ENCODE measurements around the gene TRANK1. TPM values are rescaled to one million over a fixed set of nuclear protein-coding genes. Genes with fewer than 3 reads are reported as not detected.

The TRANK1 gene
- total RNA-seq, 1 donor from 2014 or later = 3.4 TPM

DNA sequence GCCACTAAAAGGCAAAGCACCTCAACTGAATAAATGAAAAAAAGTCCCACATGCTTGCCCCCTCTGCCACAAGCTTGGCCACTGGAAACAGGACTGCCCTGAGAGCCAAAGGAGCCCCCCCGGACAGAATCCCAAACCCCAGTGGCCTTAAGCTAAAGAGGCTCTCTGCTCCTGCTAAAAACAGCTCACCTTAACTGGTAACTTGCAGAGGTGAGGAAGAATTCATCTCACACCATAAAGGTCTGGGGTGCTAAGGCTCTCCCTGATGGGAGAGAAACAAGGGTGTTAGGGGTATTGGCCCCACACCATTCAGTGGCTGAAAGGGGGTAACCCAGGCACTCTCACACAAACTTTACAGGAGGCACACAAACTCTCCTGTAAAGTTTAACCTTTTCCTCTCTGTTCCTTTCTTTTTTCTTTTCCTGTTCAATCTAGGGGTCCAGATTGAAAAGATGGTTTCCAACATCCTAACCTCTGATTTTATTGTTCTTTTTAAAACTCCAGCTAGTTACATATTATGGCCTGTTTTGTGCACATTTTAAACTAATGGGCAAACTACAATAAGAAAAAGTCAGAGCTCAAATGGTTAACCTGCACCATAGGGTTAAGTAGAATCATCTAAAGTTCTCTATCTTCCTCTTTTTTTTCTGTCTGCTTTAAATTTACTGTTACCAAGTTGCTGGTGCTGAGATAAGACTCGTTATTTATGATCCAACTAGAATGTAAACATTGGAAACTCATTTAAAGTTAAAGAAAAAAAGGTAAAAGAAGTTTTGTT lies 19.9 kb downstream of the TRANK1 start:
- intact Hi-C loops (cut with micrococcal nuclease) = no loop called here
- Mint-ChIP-seq H3K27me3 (ENCODE audit: insufficient read depth) (peaks cover 19% of the 10 kb centered on the region), H3K36me3 (ENCODE audit: low read depth) (peaks cover 7% of the 10 kb centered on the region), H3K4me1 (ENCODE audit: low read depth) (no peaks in the 10 kb centered on the region), H3K4me3 (no peak overlapping the region), H3K9me3 (peaks cover 16% of the 10 kb centered on the region), H3K27ac (no peak overlapping the region)
- no peak for DNase-seq (ENCODE audit: low spot score)

DNA sequence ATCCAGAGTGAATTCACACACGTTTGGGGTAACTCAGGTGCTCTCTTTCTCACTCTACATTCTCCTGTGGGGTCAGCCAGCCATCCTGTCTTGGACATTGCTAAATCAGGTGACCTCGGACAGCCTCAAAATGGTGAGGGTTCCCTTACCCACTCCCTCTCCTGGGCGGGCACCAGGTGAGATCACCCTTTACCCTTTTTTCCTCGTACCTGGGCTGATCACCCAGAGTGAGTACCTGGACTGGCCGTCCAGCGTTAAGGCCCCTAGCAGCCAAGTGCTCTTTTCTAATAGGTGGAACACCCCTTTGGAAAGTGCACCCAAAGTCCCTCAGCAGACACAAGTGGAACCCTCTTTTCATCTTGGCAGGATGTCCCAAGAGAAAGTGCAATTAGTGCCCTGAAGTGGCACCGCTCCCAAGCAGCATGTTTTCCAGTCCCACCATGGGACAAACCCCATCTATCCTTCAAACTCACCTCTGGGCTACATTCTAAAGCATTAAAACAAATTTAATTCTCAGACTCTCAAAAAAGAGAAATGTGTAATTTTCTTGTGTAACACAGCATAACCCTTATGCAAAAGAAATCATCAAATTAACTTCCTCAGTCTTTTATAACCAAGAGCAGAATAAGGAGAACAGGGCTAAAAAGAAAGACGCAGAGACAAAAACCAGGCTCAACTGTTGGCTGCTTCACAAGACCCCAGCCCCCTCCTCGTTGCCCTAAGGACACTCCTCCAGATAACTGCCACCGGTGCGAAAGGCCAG lies 20.7 kb downstream of the TRANK1 start:
- Mint-ChIP-seq H3K4me1 (ENCODE audit: low read depth) (no peaks in the 10 kb centered on the region), H3K36me3 (ENCODE audit: low read depth) (peaks cover 4% of the 10 kb centered on the region), H3K27ac (no peak overlapping the region), H3K27me3 (ENCODE audit: insufficient read depth) (peaks cover 23% of the 10 kb centered on the region), H3K9me3 (peaks cover 16% of the 10 kb centered on the region), H3K4me3 (no peak overlapping the region)
- no peak for DNase-seq (ENCODE audit: low spot score)
- intact Hi-C loops (cut with micrococcal nuclease) = no loop called here

DNA sequence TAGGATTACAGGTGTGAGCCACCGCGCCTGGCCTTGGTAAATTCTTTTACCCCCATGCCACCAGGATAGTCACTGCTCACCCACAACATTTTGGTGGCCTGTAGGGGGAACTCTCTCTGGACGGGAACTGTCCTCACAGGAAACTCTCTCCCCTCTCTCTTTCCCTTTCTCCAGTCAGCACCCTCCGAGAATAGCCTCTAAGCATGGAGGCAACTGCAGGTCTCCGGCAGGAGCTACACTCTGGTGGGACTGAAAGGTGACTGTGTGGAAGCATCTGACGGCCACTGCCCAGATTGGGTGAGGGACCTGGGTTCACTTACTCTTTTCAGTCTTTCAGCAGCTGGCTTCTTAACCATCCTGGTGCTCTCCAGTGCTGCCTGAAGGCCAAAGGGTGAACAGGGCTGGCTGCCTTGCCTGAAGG lies 21.3 kb downstream of the TRANK1 start:
- Mint-ChIP-seq H3K4me3 (no peak overlapping the region), H3K27ac (no peak overlapping the region), H3K36me3 (ENCODE audit: low read depth) (peaks cover 4% of the 10 kb centered on the region), H3K27me3 (ENCODE audit: insufficient read depth) (peaks cover 23% of the 10 kb centered on the region), H3K4me1 (ENCODE audit: low read depth) (no peaks in the 10 kb centered on the region), H3K9me3 (peaks cover 16% of the 10 kb centered on the region)
- DNase-seq (ENCODE audit: low spot score) = no peak
- intact Hi-C loops (cut with micrococcal nuclease) = no loop called here

DNA sequence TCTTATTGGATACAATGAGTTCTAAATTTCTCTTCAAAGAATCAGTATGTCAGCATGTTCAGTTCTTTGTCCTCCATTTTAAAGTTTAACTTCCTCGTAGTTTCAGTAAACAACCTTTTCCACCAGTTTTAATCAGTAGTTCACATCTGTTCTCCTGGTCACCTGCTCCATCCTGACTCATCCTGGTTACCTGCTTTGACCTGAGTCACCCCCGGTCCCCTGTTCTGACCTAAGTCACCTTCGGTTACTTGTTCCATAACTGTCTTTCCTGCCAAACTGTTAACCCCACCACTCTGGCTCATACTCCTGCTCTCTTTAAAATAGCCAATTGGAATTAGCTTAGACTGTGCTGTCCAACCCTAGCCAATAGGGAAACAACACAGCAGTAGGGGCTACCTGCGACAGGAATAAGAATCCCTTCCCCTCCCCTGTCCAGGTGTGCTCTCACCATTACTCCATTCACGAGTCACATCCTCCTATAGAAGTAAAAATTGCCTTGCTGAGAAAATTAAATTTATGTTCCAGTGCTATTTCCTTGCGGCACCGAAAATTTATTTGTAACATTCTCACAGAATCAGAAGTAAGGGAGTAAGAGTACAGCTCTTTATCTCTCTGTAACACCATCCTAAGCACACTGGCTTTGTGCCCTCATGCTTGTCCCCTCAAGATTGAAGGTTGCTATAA lies 23.8 kb downstream of the TRANK1 start:
- no peak overlapping the region for H3K4me3 Mint-ChIP-seq
- no peak overlapping the region for H3K27ac Mint-ChIP-seq
- H3K9me3 Mint-ChIP-seq = peaks cover 16% of the 10 kb centered on the region
- no peak for DNase-seq (ENCODE audit: low spot score)
- H3K27me3 Mint-ChIP-seq (ENCODE audit: insufficient read depth) = peaks cover 19% of the 10 kb centered on the region
- H3K36me3 Mint-ChIP-seq (ENCODE audit: low read depth) = peaks cover 4% of the 10 kb centered on the region
- H3K4me1 Mint-ChIP-seq (ENCODE audit: low read depth) = peaks cover 15% of the 10 kb centered on the region
- intact Hi-C loops (cut with micrococcal nuclease) = no loop called here

DNA sequence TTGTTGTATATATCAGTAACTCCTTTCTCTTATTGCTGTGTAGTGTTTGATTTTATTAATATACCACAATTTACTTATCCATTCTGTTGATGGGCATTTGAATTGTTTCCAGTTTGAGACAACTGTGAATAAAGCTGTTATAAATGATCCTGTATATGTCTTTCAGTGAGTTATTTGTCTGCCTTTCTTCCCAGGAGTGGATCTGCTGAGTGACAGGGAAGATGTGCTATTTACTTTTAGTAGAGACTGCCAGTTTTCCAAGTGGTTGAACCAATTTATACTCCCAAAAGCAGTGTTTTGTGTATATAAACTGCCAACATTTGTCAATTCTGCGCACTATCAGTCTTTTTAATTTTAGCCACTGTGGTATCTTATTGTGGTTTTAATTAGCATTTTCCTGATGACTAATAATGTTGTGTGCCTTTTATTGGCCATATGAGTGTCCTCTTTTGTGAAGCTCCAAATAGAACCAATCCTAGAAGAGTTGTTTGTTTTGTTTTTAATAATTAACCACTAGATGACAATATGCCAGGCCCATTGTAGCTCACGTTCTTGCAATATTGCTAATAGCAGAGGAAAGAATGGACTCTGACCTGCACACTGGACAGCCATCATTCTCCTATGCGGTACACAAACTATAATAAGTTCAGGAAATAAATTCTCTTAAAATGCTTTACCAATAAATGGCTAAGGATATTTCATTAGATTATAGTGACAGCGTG lies 25.3 kb downstream of the TRANK1 start:
- DNase-seq (ENCODE audit: low spot score) = no peak
- H3K36me3 Mint-ChIP-seq (ENCODE audit: low read depth) = peaks cover 4% of the 10 kb centered on the region
- peaks cover 16% of the 10 kb centered on the region for H3K9me3 Mint-ChIP-seq
- intact Hi-C loops (cut with micrococcal nuclease) = loop anchor here (10.0 kb wide), 1 partner anchor 1115 kb away; the partner anchor contains the start of gene DLEC1
- H3K27me3 Mint-ChIP-seq (ENCODE audit: insufficient read depth) = peaks cover 17% of the 10 kb centered on the region
- peaks cover 15% of the 10 kb centered on the region for H3K4me1 Mint-ChIP-seq (ENCODE audit: low read depth)
- no peak overlapping the region for H3K27ac Mint-ChIP-seq
- H3K4me3 Mint-ChIP-seq = no peak overlapping the region

DNA sequence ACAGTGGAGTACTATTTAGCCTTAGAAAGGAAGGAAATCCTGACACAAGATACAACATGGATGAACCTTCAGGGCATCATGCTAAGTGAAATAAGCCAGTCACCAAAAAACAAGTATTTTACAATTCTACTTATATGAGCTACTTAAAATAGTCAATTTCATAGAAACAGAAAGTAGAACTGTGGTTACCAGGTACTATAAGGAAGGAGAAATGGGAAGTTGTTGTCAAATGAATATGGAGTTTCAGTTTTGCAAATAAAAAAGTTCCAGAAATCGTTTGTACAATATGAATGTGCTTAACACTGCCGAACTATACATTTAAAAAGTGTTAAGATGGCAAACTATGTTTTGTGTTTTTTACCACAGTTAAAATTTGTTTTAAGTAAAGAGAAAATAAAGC lies 26.8 kb downstream of the TRANK1 start:
- Mint-ChIP-seq H3K27ac (peak overlapping the region; percentile 67), H3K36me3 (ENCODE audit: low read depth) (peaks cover 3% of the 10 kb centered on the region), H3K9me3 (peaks cover 16% of the 10 kb centered on the region), H3K4me1 (ENCODE audit: low read depth) (peaks cover 24% of the 10 kb centered on the region), H3K4me3 (peak overlapping the region; percentile 73), H3K27me3 (ENCODE audit: insufficient read depth) (peaks cover 11% of the 10 kb centered on the region)
- intact Hi-C loops (cut with micrococcal nuclease) = loop anchor here (1.0 to 10.0 kb wide), 3 partner anchors 10 to 1117 kb away; partner anchors contain the start of genes DLEC1 and TRANK1
- no peak for DNase-seq (ENCODE audit: low spot score)

DNA sequence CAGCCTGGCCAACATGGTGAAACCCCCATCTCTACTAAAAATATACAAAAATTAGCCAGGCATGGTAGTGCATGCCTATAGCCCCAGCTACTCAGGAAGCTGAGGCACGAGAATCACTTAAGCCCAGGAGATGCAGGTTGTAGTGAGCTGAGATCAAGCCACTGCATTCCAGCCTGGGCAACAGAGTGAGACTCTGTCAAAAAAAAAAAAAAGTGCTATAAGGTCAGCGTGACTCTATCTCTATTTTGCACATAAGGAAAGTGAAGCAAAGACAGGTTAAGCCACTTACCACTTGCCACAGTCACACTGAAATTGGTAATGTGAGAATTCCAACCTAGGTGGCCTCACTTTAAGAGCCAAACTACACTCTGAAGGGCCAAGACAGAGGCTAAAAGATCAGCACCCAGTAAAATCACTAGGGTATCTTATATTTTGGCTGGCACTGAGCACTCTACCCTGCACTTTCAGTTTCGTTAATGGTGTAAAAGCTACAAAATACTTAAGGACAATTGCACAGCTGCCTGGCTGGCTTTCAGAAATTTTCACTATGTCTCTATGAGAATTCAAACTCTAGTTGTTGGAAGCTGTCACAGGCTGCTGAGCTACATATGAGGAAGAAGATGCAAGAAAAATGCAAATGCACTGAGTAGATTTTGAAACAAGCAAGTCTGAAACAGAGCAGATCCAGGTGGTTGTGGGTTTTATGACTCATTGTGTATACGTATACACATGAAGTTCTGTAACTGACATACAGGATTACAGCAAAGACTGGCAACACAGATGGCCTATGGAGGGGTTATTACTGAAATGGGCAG lies 32.7 kb downstream of the TRANK1 start:
- intact Hi-C loops (cut with micrococcal nuclease) = loop anchor here (1.0 to 10.0 kb wide), 5 partner anchors 32 to 1123 kb away; partner anchors contain the start of genes DLEC1, EPM2AIP1 and MLH1
- peak overlapping the region; percentile 19 for H3K4me3 Mint-ChIP-seq
- peak overlapping the region; percentile 41 for H3K27ac Mint-ChIP-seq
- no peaks in the 10 kb centered on the region for H3K9me3 Mint-ChIP-seq
- DNase-seq (ENCODE audit: low spot score) = peak; percentile 40
- peaks cover 40% of the 10 kb centered on the region for H3K4me1 Mint-ChIP-seq (ENCODE audit: low read depth)
- no peaks in the 10 kb centered on the region for H3K36me3 Mint-ChIP-seq (ENCODE audit: low read depth)
- H3K27me3 Mint-ChIP-seq (ENCODE audit: insufficient read depth) = no peaks in the 10 kb centered on the region

DNA sequence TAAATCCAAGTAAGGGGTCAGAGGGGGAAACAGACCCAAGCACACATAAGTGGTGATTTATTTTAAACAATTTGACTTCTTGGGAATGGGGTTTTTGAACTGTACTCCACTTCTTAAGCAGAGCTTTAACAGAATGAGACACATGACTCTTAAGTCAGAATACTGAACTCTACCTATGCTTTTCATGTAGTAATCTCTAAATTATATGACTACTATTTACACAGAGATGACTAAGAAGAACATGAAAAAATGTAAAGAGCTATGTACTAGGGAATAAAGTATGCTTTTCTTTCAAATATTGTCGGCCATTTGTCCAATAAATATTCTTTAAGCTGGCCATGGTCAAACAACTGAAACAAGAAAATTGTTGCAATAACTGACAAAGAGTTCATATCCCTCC lies 35.2 kb downstream of the TRANK1 start:
- Mint-ChIP-seq H3K36me3 (ENCODE audit: low read depth) (peaks cover 2% of the 10 kb centered on the region), H3K27ac (no peak overlapping the region), H3K27me3 (ENCODE audit: insufficient read depth) (no peaks in the 10 kb centered on the region), H3K9me3 (no peaks in the 10 kb centered on the region), H3K4me1 (ENCODE audit: low read depth) (peaks cover 55% of the 10 kb centered on the region), H3K4me3 (no peak overlapping the region)
- intact Hi-C loops (cut with micrococcal nuclease) = loop anchor here (10.0 kb wide), 1 partner anchor 1125 kb away; the partner anchor contains the start of gene DLEC1
- DNase-seq (ENCODE audit: low spot score) = no peak

DNA sequence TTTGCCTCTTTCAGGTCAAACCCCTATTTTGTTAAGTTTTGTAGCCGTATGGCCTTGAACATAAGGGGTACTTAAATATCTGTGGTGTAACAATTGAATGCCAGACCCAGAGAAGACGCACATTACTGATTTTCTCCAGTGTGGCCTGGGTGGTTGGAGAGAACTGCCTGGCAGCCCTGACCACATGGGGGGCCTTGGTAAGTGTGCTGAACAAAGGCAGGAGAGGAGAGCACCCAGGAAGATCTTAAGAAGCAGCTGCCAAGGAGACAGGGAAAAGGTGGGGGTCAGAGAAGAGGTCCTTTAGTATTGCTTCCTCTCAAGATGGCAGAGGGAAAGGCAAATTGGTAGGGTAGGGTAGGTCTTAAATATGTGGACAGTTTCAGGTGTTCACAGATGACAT lies 35.7 kb downstream of the TRANK1 start:
- H3K4me1 Mint-ChIP-seq (ENCODE audit: low read depth) = peaks cover 55% of the 10 kb centered on the region
- H3K9me3 Mint-ChIP-seq = no peaks in the 10 kb centered on the region
- H3K27me3 Mint-ChIP-seq (ENCODE audit: insufficient read depth) = no peaks in the 10 kb centered on the region
- peaks cover 2% of the 10 kb centered on the region for H3K36me3 Mint-ChIP-seq (ENCODE audit: low read depth)
- intact Hi-C loops (cut with micrococcal nuclease) = no loop called here
- peak overlapping the region; percentile 87 for H3K4me3 Mint-ChIP-seq
- peak overlapping the region; percentile 52 for H3K27ac Mint-ChIP-seq
- no peak for DNase-seq (ENCODE audit: low spot score)

DNA sequence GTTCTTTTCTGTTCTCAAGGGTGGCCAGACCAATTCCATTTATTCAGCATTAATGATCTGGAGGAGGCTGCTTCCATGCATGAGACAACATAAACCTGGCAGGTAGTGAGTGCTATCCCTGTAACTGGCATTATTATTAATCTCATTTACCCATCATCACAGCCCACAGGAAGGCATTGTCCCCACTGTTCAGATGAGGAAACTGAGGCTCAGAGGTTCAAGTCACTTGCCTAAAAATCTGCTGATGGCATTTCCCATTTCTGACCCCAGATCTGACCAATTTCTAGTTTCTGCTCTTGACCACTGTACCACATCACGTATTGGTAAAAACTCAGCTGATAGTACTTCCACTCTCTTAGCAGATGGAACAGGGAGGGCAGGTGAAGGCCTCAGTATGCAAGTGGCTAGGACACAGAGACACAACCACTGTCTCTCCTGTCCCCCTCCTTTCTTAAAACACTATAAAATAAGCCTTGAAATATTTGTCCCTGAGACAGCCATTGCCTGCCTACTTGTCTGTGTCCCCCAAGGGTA lies 36.1 kb downstream of the TRANK1 start:
- Mint-ChIP-seq H3K27ac (peak overlapping the region; percentile 78), H3K36me3 (ENCODE audit: low read depth) (peaks cover 2% of the 10 kb centered on the region), H3K9me3 (no peaks in the 10 kb centered on the region), H3K27me3 (ENCODE audit: insufficient read depth) (no peaks in the 10 kb centered on the region), H3K4me1 (ENCODE audit: low read depth) (peaks cover 53% of the 10 kb centered on the region), H3K4me3 (peak overlapping the region; percentile 87)
- intact Hi-C loops (cut with micrococcal nuclease) = loop anchor here (1.0 kb wide), 4 partner anchors 10 to 85 kb away; partner anchors contain the start of genes EPM2AIP1 and MLH1
- DNase-seq (ENCODE audit: low spot score) = no peak

DNA sequence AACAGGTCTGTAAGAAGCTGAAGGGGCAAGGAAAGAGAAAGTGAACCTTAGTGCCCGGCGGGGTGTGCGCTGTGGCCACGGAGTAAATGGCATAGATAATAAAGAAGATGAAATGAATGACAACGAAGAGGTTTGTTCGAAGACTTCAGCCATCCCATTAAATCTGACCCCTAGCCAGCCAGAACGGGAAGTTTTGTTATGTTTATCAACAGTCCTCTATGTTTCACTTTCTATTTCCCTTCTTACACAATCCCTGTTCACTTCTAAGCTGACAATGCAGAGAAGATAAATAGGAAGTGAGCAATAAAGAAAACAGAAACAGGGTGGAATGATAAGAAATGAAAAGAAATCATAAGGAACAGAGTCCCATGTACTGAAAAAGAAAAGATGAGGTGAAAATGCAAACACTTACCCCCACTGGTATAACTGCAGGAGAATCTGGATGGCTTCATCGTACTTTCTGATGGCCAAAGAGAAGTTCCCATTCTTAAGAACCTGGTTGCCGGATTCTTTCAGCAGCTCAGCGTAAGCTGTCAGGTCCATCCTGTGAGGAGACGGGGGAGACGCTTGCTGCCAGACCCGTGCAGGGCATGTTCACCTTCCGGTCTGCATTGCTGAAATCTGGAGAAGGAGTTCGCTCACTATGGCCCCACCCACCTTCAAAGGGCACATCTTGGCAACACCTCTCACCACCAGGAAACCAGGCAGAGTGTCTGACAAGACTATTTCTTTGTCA lies 36.8 kb downstream of the TRANK1 start:
- peak; percentile 47 for DNase-seq (ENCODE audit: low spot score)
- Mint-ChIP-seq H3K4me1 (ENCODE audit: low read depth) (peaks cover 53% of the 10 kb centered on the region), H3K27me3 (ENCODE audit: insufficient read depth) (no peaks in the 10 kb centered on the region), H3K27ac (peak overlapping the region; percentile 78), H3K4me3 (peak overlapping the region; percentile 87), H3K9me3 (no peaks in the 10 kb centered on the region), H3K36me3 (ENCODE audit: low read depth) (peaks cover 6% of the 10 kb centered on the region)
- intact Hi-C loops (cut with micrococcal nuclease) = loop anchor here (1.0 kb wide), 4 partner anchors 10 to 85 kb away; partner anchors contain the start of genes EPM2AIP1 and MLH1

Measured in activated T-helper 1 cell treated with anti-CD3 and anti-CD28 coated beads, Interleukin-12 subunit alpha, Interleukin-12 subunit beta, Interleukin-2, Interleukin-4 antibody, amounts not matched to agents 30 ng/mL and 10 ng/mL and 1 ng/mL, durations not matched to agents 14 hours and 24 hours and 36 hours (primary cell).